Activated CD8-positive, alpha-beta memory T cell treated with anti-CD3 and anti-CD28 coated beads for 4 hours (primary cell): ENCODE data around the gene IQCM.

Experiments used
- DNase-seq, 2 donors: peaks; one replicate each; pipeline ENCODE4 v3.0.0-alpha.2; 2020; ENCODE audit warnings: low read depth in 2 of 2

The IQCM gene

DNA sequence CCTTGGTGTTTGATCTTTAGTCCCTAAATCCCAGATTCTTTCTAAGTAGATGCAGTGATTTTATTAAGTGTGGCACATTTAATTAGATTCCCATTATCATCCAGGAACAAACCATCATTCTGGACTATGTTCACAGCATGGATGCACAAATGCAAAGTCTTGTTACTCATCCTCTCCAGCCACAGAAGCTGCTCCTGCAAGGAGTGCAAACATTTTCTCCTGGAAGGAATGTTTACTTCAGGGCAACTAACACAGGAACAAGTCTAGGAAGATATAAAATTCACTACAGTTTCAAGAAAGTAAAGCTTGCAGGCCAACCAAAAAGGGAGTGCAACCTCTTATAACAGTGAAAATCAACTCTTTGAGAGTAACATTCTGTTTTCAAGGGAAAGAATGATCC lies 106.0 kb downstream of the IQCM start:
- no peak for DNase-seq

DNA sequence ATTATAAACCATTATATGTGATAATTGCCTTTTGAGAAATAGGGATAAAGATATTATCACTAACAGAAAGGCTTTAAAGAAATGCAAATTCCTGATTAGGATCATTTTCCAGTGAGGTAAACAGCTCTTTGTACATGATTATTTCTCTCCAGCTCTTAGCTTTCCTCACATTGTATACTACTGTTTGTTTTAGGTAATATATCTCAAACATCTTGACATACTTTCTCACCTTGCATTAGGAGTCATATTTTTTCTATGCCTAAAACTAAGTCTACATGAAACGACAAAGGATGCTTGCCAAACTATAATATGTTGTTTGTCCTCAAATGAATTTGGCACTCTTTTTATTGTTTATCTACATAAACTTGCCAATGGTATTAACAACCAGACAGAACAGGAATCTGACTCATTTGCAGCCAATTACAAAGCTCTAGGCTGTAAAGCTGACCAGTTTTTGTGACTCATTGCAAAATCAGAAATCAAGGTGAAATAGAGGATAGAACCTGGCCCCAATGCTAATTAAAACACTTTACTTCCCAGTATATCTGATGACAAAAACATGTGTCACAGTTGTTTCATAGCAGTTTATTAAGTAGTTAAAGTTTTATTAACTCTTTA lies 107.0 kb downstream of the IQCM start:
- no peak for DNase-seq

DNA sequence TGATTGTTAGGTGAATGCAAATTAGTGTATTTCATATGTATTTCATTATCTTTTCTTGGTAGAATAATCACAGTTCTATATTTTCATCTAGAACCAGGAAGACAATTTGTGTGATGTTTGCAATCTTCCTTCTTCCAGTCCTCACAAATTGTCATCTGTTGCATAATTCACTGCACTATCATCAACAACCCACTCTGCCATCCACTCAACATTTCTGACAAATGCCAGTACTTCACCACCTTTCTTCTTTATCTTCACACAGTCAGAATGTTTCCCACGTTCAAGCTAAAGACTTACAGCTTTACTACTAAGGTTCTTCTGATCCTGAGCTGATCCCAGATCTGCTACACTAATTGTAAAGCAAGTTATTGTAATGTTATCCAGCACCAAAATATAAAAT lies 107.8 kb downstream of the IQCM start:
- DNase-seq, result no peak

DNA sequence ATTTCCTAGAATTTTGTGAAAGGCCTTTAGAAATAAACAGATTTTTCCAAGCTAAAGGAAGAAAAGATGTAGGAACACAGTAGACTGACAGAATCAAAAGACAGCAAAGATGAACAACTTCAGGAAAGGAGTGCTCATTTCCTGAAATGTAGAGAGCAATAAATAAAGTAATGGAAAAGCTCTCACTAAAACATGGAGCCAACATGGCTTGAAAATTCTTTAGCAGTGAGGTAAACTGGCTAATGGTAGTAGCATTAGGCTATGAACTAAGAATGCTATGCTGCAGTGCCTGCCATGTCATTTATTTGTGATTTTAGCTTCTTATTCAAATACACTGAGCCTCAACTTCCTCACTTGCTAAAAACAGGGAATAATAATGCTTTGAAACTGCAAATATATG lies 108.7 kb downstream of the IQCM start:
- no peak for DNase-seq

DNA sequence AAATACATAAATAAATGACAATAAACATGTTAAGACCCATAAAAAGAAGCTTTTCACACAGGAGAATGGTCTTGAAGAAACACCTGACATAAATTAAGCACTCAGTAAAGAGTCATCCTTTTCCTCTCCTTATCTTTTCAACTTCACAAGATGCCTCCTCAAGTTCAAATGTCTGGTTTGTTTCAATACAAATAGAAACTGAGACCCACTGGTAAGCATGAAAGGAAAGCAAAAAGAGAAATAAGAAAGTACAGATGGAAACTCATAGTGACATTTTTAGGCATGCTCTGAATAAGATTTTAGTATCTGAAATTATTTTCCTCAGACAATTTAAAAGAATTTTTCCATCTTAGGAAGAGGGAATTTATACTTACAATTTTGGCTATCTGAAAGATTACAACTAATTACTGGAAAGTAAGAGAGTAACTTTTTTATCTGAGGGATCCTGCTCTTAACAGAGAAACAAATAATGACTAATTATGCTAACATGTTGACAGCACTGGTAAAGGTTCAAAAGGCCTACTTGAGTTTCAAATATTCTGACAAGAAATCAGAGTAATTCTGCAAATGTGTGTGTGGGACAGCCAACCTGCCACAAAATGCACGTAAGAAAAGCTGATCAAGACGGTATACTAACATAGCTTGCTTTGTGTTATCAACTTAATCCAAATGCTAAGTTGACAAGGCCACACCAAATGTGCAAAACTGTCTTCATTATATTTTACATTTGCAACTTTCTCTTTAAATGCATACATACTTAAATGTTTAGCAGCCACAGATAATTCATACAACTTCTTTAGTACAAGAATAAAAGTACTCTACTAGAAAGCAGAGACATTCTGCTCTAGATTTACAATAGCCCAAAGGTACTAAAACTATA lies 113.0 kb downstream of the IQCM start:
- no peak for DNase-seq

DNA sequence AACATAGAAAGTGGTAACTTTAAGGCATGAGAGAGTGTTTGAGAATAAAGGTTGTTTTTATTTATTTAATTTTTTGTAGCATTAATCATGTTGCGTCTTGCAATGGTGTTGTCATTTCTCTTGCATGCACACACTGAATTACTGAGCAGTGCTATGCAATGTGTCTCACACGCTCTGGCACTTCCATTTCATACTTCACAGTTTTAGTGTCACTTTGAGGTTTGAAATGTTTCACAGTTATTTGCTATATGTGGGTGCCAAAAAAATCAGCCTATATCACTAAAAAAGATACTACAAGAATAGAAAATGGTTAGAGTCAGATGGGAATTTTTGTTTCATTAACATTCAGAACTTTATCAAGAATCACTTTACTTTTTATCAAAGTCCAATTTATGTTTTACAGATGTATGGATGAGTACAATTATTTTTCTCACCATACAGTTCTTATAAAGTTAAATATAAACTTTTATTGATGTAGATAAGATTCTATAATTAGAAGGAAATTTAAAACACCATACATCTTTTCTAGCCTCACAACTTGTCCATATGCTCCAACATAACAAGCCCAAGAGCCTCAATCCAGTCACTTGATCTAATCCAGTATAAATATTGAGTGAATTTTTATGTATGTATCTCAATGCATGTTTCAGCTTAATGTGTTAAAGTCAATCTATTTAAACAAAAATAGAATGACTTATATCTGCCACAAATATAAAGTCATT lies 114.0 kb downstream of the IQCM start:
- DNase-seq, result no peak

DNA sequence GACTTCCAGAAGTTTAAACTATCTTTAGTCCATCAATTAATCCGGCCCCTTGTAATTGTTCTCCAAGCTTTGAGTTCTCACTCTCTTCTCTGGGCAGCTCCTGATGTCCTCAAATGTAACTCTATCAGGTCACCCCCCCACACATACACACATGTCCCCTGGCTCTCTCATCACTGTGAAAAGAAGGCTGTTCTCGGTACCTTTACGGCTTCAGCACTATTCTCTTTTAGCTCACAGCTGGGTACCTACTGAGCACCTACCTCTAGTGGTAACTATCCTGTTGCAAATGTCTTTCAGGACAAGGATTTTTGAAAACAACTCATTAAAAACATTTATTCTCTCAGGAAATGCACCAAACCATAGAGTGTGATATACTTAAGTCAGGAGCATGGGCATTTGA lies 115.4 kb downstream of the IQCM start:
- no peak for DNase-seq

DNA sequence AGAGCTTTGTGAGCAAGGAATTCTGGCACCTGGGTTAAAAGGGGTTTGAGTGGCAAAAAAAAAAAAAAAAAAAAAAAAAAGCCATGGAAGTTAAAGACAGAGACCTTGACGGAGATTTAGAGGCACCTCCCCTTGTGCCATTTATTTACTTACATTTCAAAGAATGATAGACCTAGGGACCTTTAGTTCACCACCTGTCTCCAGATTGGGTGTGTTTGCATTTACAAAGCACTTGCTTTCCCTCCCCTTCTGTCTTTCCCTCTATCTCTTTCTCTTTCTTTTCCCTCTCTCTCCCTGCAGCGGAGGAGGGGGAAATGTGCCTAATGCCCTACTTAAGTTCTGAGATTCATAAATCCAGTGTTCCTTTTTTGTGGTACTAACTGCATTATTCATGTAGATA lies 116.0 kb downstream of the IQCM start:
- DNase-seq, result no peak

DNA sequence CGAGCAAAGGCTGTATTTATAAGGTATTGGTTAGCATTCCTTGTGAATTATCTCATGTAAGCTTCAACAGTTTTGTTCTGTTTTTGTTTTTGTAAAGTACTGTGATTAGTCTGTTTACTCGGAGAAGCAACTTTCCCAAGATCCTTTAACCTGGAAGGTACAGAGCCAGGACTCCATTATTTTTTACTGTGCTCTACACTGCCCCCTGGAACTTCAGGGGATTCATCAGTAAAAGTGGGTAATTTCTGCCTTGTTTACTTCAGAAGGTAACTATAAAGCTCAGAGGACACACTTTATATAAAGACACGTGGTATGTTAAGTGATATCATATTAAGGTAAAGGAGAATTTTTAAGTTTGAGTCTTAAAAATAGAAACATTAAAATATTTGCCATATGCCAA lies 124.9 kb downstream of the IQCM start:
- DNase-seq, result no peak

DNA sequence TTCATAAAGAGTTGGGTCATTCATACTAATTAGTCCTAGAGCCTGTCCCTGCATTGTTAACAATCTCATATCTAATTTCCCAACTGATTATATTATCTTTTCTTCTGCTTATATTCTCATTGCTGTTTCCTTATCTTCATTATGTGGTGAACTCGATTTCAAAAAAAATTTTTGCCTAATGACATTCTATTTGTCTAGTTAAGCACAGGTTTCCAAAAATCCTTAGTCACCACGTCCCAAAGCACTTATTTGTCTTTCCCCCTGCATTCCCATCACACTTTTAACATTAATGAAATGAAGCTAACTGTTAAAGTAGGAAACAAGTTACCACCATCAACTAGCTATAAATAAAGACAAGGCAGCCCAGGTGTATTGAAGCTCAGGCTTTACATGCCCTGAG lies 131.1 kb downstream of the IQCM start:
- DNase-seq, result no peak

DNA sequence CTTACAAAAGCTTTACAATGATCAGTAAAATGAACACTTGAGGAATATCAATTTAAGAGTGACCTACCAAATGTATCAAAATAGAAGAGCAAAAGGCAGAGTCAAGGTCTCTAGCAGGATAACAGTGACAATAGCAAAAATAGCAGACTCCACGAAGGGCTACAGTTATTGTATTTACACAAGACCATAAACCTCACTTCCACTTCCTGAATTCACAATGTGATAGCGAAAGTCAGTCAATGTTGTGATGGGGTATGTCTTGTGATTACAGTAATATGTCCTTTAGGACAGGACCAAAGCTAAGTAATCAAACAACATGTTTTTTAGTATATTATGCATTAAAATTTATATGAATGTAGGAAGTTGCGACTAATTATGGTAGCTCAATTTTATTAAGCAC lies 139.6 kb downstream of the IQCM start:
- no peak for DNase-seq

DNA sequence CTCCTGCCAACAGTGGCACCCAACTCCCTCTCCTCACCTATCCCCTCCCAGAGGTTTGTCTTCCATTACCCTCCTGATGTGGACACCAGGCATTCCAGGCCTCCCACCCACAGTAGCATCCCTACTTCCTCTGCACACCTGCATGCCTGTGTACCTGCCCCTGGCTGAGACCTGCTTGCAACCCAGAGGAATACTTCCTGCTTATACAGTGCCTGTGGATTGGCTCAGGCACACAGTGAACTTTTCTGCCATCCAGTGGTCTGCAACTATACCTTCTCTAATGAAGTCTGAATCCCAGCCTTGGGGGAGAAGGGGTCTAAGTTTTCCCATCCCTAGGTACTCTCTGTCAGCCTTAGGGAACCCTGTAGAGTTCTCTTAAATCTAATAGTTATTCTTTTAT lies 169.9 kb downstream of the IQCM start:
- DNase-seq, result no peak

DNA sequence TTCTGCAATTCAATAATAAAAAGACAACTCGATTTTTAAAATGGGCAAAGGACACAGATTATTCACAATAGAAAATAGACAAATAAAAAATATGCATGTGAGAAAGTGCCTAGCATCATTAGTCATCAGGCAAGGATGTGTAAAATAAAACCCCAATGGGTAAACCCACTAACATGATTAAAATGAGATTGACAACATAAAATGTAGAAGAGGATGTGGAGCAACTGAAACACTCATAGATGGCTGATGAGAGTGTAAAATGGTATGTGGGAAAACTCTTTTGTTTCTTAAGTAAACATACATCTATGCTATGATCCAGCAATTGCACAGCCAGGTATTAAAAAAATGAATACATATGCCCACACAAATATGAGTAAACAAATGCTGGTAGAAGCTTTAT lies 177.6 kb downstream of the IQCM start:
- DNase-seq, result no peak

DNA sequence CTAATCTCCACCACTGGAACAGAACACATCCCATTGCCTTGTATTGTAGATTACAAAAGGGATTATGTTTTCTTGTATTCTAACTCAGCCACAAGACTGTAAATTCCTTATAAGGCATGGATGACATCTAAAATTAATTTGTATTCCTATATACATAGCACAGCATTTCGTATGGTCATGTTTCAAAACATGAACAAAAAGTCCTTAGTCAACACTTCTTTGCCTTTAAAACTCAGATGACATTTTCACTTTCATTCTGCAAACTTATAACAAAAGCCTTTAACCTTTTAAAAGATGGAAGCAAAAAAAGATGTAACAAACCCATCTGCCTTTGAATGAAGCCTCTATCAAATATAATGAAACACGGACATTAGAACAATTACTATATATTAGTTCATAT lies 181.3 kb downstream of the IQCM start:
- no peak for DNase-seq

DNA sequence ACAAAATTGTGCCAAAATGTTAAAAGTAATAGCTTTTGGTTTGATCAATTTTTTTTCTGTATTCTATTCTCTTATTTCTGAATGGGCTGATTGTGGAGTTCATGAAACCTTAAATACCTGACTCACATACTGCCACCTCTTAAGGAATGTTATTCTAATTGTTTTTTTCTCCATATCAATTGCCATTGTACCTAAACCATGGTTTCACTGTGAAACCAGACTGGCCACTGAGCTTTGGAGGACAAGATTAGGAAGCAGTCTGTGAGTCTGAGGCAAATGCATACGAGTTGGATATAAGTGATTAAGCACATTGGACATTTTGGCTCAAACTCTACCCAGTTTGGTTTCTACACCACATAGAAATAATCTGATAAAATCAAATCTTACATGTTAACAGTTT lies 184.0 kb downstream of the IQCM start:
- DNase-seq, result no peak

DNA sequence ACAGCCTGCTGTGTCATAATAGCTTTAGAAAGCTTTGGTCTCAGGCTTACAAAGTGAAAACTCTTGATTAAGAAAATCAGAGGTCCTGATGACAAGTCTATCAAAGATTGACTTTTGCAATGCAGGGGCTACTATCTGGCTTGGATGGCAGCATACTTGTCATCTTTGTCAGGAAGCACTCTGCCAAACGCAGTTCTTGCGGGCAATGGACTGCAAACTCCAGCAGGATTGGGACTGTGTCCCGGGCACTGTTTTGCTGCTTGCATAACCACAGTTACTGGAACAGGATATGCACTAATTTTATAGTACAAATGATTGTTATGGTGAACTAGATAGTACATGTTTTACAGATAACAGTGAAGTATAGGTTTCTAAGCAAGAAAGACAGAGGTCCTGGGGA lies 185.6 kb downstream of the IQCM start:
- no peak for DNase-seq

DNA sequence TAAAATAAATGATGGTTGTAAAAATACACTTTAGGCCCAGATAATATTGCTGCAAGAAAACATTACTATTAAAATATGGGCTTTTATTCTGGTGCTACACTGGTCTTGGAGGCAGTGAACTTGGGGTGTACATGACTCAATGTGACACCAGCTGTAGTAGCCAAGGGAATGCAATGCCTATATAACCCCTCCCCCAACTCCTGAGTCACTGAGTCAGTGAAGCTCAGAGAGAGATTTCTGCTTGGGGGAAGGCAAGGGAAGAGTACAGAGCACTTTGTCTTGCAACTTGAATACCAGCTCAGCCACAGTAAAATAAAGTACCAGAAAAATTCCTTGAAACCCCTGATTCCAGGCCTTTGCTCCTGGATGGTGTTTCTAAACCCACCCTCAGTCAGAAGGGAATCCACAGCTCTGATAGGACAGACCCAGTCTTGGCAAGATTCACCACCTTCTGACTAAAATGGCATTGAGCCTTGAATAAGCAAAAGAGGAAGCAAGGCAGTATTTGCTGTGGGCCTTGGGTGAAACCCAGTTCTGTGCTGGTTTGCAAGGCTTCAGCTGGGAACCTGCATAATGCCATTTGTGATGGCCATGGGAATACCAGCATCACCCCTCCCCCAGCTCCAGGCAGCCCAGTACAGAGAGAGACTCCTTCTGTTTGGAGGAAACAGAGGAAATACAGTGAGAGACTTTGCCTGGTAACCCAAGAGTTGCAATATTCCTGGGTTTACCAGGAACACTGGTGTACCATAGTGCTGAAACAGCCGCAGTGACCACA lies 209.9 kb downstream of the IQCM start:
- DNase-seq, result no peak

DNA sequence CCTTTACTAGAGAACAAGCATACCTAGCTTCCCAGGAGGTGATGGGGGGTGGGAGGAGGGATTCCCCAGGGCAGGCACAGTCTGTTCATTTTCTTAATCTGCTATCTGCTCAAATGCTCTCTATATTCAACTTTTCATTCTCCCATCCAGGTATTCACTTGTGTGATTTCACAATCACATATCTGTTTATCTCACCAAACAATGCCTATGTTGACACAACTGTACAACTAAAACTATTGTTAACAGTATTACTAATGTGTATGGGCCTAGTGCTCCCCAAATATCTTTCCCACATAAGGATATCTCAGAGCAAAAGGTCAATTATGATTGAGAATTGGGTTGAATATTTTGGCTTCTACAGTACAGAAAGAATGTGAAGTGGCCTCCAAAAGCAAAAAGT lies 210.8 kb downstream of the IQCM start:
- no peak for DNase-seq

DNA sequence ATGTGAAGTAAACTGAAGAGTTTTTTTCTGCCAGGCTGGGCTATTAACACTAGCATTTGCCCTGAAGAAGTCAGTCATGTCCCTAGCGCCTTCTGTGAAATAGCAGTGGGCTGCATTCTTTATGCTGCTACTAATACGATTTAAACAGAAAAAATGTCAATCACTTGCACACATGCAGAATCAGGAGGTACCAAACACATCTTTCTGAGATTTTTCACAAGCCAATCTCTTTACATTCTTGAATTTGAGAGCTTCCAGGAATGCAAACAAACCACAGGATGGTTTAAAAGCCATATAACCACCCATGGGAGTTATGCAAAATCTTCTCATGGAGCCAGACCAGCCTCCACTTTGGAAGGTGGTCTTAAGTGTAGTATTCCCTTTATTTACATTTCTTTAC lies 220.1 kb downstream of the IQCM start:
- DNase-seq, result no peak

DNA sequence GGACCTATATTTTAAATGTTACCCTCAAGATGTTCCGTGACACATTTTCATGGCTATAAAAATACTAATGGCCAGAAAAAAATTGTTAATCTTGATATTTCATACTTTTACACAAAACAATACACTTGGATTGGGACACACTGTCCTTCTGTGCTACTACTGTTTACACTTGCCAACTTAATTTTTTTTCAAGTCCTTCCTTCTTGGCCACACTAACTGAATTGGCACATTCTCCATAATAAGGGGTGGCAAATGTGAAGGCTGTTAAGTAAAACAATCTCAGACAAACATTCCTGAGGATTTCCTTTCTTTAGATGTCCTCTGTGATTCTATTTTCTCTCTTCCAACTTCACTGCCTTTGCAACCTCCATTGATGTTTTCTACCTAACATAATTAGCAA lies 225.8 kb downstream of the IQCM start:
- no peak for DNase-seq

DNA sequence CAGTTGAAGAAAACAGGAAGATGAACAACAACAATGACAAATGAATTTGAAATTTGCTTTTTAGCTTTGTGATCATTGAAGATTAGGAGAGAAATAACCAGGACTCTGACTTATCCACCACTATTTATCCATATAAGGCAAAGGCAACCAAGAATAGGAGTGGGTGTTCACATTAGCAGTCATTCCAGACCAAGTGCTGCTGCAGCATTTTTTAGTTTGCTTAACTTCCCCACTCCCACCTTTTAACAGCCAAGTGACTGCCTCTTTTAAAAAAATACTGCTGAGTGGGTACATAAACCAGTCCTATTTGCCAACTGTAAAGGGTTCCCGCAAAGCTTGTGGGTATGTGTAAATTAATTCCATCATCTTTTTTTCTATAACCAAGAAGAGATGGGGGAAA lies 230.9 kb downstream of the IQCM start:
- DNase-seq, result no peak

DNA sequence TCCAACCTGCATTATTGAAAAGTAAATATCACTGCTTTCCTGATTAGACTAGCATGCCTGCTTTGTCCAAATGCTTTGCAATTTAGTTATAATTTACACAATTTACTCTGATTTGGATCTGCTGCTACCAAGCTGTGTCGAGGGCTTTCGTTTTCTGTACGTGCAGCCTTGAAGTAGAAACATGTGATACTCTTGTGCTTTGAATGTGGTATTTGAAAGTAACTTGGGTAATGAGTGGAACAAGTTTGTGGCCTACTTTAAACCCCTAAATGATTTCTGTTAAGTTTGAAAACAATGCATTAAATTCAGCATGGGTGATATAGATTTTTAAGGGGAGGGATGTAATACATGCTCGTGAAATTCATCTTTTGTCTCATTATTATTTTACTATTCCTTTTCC lies 240.7 kb downstream of the IQCM start:
- no peak for DNase-seq
